H1 (cell line): ENCODE data around the gene PITPNC1. TPM values are rescaled to one million over a fixed set of nuclear protein-coding genes. Genes with fewer than 3 reads are reported as not detected.

Experiments used
- CTCF ChIA-PET: fragments of 300-600 bp; sonication (Branson Sonifier 250); formaldehyde crosslinking; loops from one replicate; lab custom pipeline; 2021; ENCODE audit not compliant: partially characterized antibody; lab: Charles Lee
- POLR2A ChIA-PET: fragments of 300-600 bp; sonication (Branson Sonifier 250); formaldehyde crosslinking; loops from one replicate; lab custom pipeline; 2021; ENCODE audit warnings: inconsistent platforms; ENCODE audit not compliant: partially characterized antibody; lab: Charles Lee
- DNase-seq, 2 experiments: peaks; one replicate each; pipeline versions ENCODE4 v3.0.0 to v3.0.0-alpha.2; 2010 to 2022; ENCODE audit warnings: low spot score in 2 of 2, low read depth in 1 of 2, mixed read lengths in 1 of 2
- FAIRE-seq: peaks from 2 replicates; lab custom pipeline; 2011; peaks lifted over from hg19 to GRCh38; lab: Jason Lieb, UNC
- H2AFZ ChIP-seq: 2 replicates; pipeline ENCODE4 v1.8.1; 2012; ENCODE audit warnings: low read length, inconsistent platforms
- H2AK5ac ChIP-seq: 2 replicates; pipeline ENCODE4 v1.6.1; 2013; ENCODE audit warnings: low read depth, low read length
- H2BK120ac ChIP-seq: replicated peaks from 2 replicates; pipeline ENCODE3; 2013; ENCODE audit warnings: low read depth, low read length, inconsistent platforms
- H2BK12ac ChIP-seq: 2 replicates; pipeline ENCODE4 v1.6.1; 2013; ENCODE audit warnings: low read depth, low read length
- H2BK15ac ChIP-seq: 2 replicates; pipeline ENCODE4 v1.6.1; 2013; ENCODE audit warnings: low read length
- H2BK20ac ChIP-seq: 2 replicates; pipeline ENCODE4 v1.6.1; 2013; ENCODE audit warnings: low read length
- H2BK5ac ChIP-seq: 2 replicates; pipeline ENCODE4 v1.6.1; 2013; ENCODE audit warnings: low read depth, low read length
- H3K14ac ChIP-seq: 2 replicates; pipeline ENCODE4 v1.6.1; 2013; ENCODE audit warnings: inconsistent platforms; ENCODE audit not compliant: insufficient read length
- H3K18ac ChIP-seq: 2 replicates; pipeline ENCODE4 v1.6.1; 2013; ENCODE audit warnings: low read length; ENCODE audit errors: extremely low read depth
- H3K23ac ChIP-seq: 2 replicates; pipeline ENCODE4 v1.6.1; 2013; ENCODE audit warnings: inconsistent platforms; ENCODE audit not compliant: insufficient read length
- H3K23me2 ChIP-seq: 2 replicates; pipeline ENCODE4 v1.6.1; 2013; ENCODE audit warnings: low read depth, low read length
- H3K27ac ChIP-seq: 2 replicates; pipeline ENCODE4 v1.6.1; 2011; ENCODE audit warnings: low read depth, low read length, inconsistent platforms
- H3K27me3 ChIP-seq, 4 experiments: replicated peaks in 1 of 4; 1 replicate in 1 of 4; 2 replicates in 3 of 4; pipeline versions ENCODE4 v1.6.1 to v1.8.1; 2011 to 2013; ENCODE audit warnings: low read length in 3 of 4, mild to moderate bottlenecking in 3 of 4, inconsistent platforms in 2 of 4, mixed read lengths in 2 of 4, moderate library complexity in 1 of 4; ENCODE audit not compliant: control insufficient read depth in 3 of 4, insufficient read depth in 3 of 4; ENCODE audit errors: extremely low read depth in 1 of 4
- H3K36me3 ChIP-seq, 4 experiments: 2 replicates each; pipeline versions ENCODE4 v1.6.1 to v1.8.1; 2011 to 2013; ENCODE audit warnings: mild to moderate bottlenecking in 4 of 4, low read length in 3 of 4, moderate library complexity in 2 of 4, control low read depth in 1 of 4, inconsistent platforms in 1 of 4; ENCODE audit not compliant: insufficient read depth in 4 of 4, control insufficient read depth in 2 of 4
- H3K4ac ChIP-seq: replicated peaks from 2 replicates; pipeline ENCODE3; 2013; ENCODE audit warnings: low read length, low read depth, mixed read lengths, inconsistent platforms; ENCODE audit not compliant: insufficient read length
- H3K4me1 ChIP-seq, 4 experiments: replicated peaks in 1 of 4; 1 replicate in 1 of 4; 2 replicates in 3 of 4; pipeline versions ENCODE4 v1.6.1 to v1.8.1; 2011 to 2013; ENCODE audit warnings: low read length in 3 of 4, inconsistent platforms in 2 of 4, mixed read lengths in 1 of 4; ENCODE audit not compliant: insufficient read depth in 4 of 4, control insufficient read depth in 3 of 4
- H3K4me2 ChIP-seq, 2 experiments: 2 replicates each; pipeline versions ENCODE4 v1.6.1 to v1.8.1; 2011 to 2013; ENCODE audit warnings: low read depth in 2 of 2, low read length in 2 of 2, control low read depth in 1 of 2, inconsistent platforms in 1 of 2, mild to moderate bottlenecking in 1 of 2; ENCODE audit not compliant: insufficient read depth in 1 of 2
- H3K4me3 ChIP-seq, 4 experiments: fragments of 200-600, 300-600 bp in 1 of 4; sonication (generic), shearing (Covaris generic), sonication (Bioruptor Twin) in 1 of 4; 2 replicates each; pipeline versions ENCODE4 v1.5.1 to v1.8.1; 2011 to 2016; ENCODE audit warnings: low read length in 4 of 4, low read depth in 3 of 4, control low read depth in 2 of 4, inconsistent platforms in 2 of 4, mild to moderate bottlenecking in 2 of 4, mixed read lengths in 1 of 4, moderate library complexity in 1 of 4; ENCODE audit not compliant: insufficient read depth in 2 of 4; ENCODE audit errors: extremely low read depth in 1 of 4
- H3K56ac ChIP-seq: replicated peaks from 2 replicates; pipeline ENCODE3; 2013; ENCODE audit warnings: low read depth, mild to moderate bottlenecking, mixed read lengths, low read length, inconsistent platforms; ENCODE audit not compliant: insufficient read length
- H3K79me1 ChIP-seq: 2 replicates; pipeline ENCODE4 v1.6.1; 2013; ENCODE audit warnings: low read depth, low read length, control low read depth
- H3K79me2 ChIP-seq, 2 experiments: 2 replicates each; pipeline versions ENCODE4 v1.6.1 to v1.8.1; 2012 to 2013; ENCODE audit warnings: low read length in 2 of 2, mild to moderate bottlenecking in 2 of 2, inconsistent platforms in 1 of 2; ENCODE audit not compliant: insufficient read depth in 2 of 2, control insufficient read depth in 1 of 2
- H3K9ac ChIP-seq, 4 experiments: replicated peaks in 1 of 4; 1 replicate in 1 of 4; 2 replicates in 3 of 4; pipeline versions ENCODE4 v1.6.1 to v1.8.1; 2011 to 2013; ENCODE audit warnings: low read depth in 3 of 4, low read length in 3 of 4, control low read depth in 2 of 4, mild to moderate bottlenecking in 2 of 4, moderate library complexity in 2 of 4, inconsistent platforms in 1 of 4; ENCODE audit errors: extremely low read depth in 1 of 4
- H3K9me3 ChIP-seq, 2 experiments: 2 replicates each; pipeline versions ENCODE4 v1.6.1 to v1.8.1; 2012 to 2013; ENCODE audit warnings: mild to moderate bottlenecking in 2 of 2, moderate library complexity in 2 of 2, control low read depth in 1 of 2, inconsistent platforms in 1 of 2, low read depth in 1 of 2, low read length in 1 of 2, mixed read lengths in 1 of 2; ENCODE audit not compliant: insufficient read depth in 2 of 2
- H4K20me1 ChIP-seq, 2 experiments: replicated peaks in 1 of 2; 2 replicates each; pipeline versions ENCODE3 to v1.8.1; 2011 to 2013; ENCODE audit warnings: inconsistent platforms in 2 of 2, low read length in 2 of 2, mild to moderate bottlenecking in 1 of 2; ENCODE audit not compliant: insufficient read depth in 2 of 2, control insufficient read depth in 1 of 2
- H4K5ac ChIP-seq: 2 replicates; pipeline ENCODE4 v1.6.1; 2013; ENCODE audit warnings: low read length, low read depth, mixed read lengths, inconsistent platforms; ENCODE audit not compliant: insufficient read length
- H4K8ac ChIP-seq: 2 replicates; pipeline ENCODE4 v1.8.0; 2013; ENCODE audit warnings: mild to moderate bottlenecking, moderate library complexity, low read length, inconsistent platforms; ENCODE audit not compliant: insufficient read depth; ENCODE audit errors: extremely low read depth
- H4K91ac ChIP-seq: replicated peaks from 2 replicates; pipeline ENCODE3; 2013; ENCODE audit warnings: low read length, mixed read lengths, inconsistent platforms; ENCODE audit not compliant: insufficient read length
- ATF3 ChIP-seq: IDR thresholded peaks from 2 replicates; pipeline ENCODE4 v1.6.1; 2011; ENCODE audit warnings: low read depth, mild to moderate bottlenecking, low read length; ENCODE audit not compliant: insufficient read depth
- CREB1 ChIP-seq: IDR thresholded peaks from 2 replicates; pipeline ENCODE4 v1.6.1; 2012; ENCODE audit warnings: inconsistent platforms
- CTBP2 ChIP-seq: IDR thresholded peaks from 2 replicates; pipeline ENCODE4 v1.7.0; 2011; ENCODE audit warnings: borderline replicate concordance, mild to moderate bottlenecking, moderate library complexity, mixed read lengths, low read length; ENCODE audit not compliant: insufficient read depth, insufficient read length
- CTCF ChIP-seq, 3 experiments: IDR thresholded peaks; 1 replicate in 2 of 3; 2 replicates in 1 of 3; pipeline versions ENCODE4 v1.5.1 to v1.6.1; 2011; ENCODE audit warnings: low read length in 3 of 3, mild to moderate bottlenecking in 3 of 3, inconsistent platforms in 2 of 3, low read depth in 1 of 3, moderate library complexity in 1 of 3; ENCODE audit not compliant: insufficient read depth in 1 of 3; ENCODE audit errors: control extremely low read depth in 1 of 3
- JUN ChIP-seq: IDR thresholded peaks from 2 replicates; pipeline ENCODE4 v1.6.1; 2011; ENCODE audit warnings: low read depth, mild to moderate bottlenecking, improper control_type of control experiment, low read length
- JUND ChIP-seq: IDR thresholded peaks from 2 replicates; pipeline ENCODE4 v1.6.1; 2011; ENCODE audit warnings: mild to moderate bottlenecking, improper control_type of control experiment, low read length
- KDM4A ChIP-seq: IDR thresholded peaks from one replicate; pipeline ENCODE4 v1.7.1; 2012; ENCODE audit warnings: low read depth, mild to moderate bottlenecking, moderate library complexity, low read length, inconsistent platforms; ENCODE audit not compliant: severe bottlenecking
- RAD21 ChIP-seq, 2 experiments: IDR thresholded peaks in 1 of 2; conservative IDR thresholded peaks in 1 of 2; 2 replicates each; pipeline ENCODE4 v1.6.1; 2011; ENCODE audit warnings: low read depth in 2 of 2, low read length in 2 of 2, improper control_type of control experiment in 1 of 2, inconsistent platforms in 1 of 2, mild to moderate bottlenecking in 1 of 2, moderate library complexity in 1 of 2
- RFX5 ChIP-seq: IDR thresholded peaks from 2 replicates; pipeline ENCODE4 v1.6.1; 2011; ENCODE audit warnings: low read depth, low read length, improper control_type of control experiment, borderline replicate concordance
- SUZ12 ChIP-seq: fragments of 200-600 bp; sonication (generic); IDR thresholded peaks from 2 replicates; pipeline ENCODE4 v1.6.1; 2012; ENCODE audit warnings: mild to moderate bottlenecking, inconsistent platforms, low read length, moderate library complexity, mixed read lengths
- WGBS, 2 experiments: shearing (Covaris generic) in 1 of 2; methylation state at CpG; one replicate each; pipeline versions ENCODE4 v1.1.6 to v1.1.7; 2013 to 2015; ENCODE audit warnings: low lambda C conversion rate in 2 of 2, mixed read lengths in 2 of 2, inconsistent platforms in 1 of 2, low coverage in 1 of 2, missing lambda C conversion rate in 1 of 2; ENCODE audit not compliant: insufficient replicate concordance in 2 of 2, insufficient coverage in 1 of 2, insufficient read length in 1 of 2; ENCODE audit errors: extremely low coverage in 1 of 2, missing lambda C conversion rate in 1 of 2; 5-methylcytosine and 5-hydroxymethylcytosine counted together
- polyA plus RNA-seq, 7 experiments: library from polyadenylated mRNA; depleted of rRNA in 3 of 7; stranded (reverse) in 5 of 7; unstranded in 2 of 7; fragments of >200 nt in 5 of 7; fragments of 200-250 nt in 2 of 7; gene quantifications; 1 replicate in 5 of 7; 2 replicates in 1 of 7; 4 replicates in 1 of 7; pipeline versions ENCODE4 v1.2.1 to v1.2.3, GENCODE V29; 2011 to 2013; ENCODE audit warnings: missing spikeins in 2 of 7, mixed read lengths in 2 of 7
- total RNA-seq: library from RNA; stranded (reverse); fragmentation: NEBNext Ultra II Directional; extraction: Animal tissue kit (Norgen Biotek cat#: 25700); gene quantifications from 2 replicates; pipeline ENCODE4 v1.2.1, GENCODE V29; 2021

The PITPNC1 gene
- total and polyA plus RNA-seq, 2 of the 8 experiments (the other 6 are each of a cell fraction or from before 2014, with no cell fraction given), result 17.6 to 54.7 TPM

- Histone ChIP-seq H2BK15ac (no peak overlapping the region), H3K9ac (no peak overlapping the region), H3K18ac (no peak overlapping the region), H3K4me2 (no peak overlapping the region), H2BK20ac (no peak overlapping the region), H3K4ac (no peak overlapping the region), H3K79me1 (no peaks in the 10 kb centered on the region), H3K23me2 (no peaks in the 10 kb centered on the region), H3K14ac (no peak overlapping the region), H3K9me3 (peaks cover 0 to 3% of the 10 kb centered on the region in 2 experiments; a peak in 1 of 4 replicates), H2BK120ac (no peak overlapping the region), H4K5ac (no peak overlapping the region), H4K8ac (no peak overlapping the region), H3K27me3 (no peaks in the 10 kb centered on the region), H3K23ac (no peak overlapping the region), H3K36me3 (no peaks in the 10 kb centered on the region), H4K91ac (no peak overlapping the region), H2BK12ac (no peak overlapping the region), H2AFZ (no peak overlapping the region), H2AK5ac (no peak overlapping the region), H4K20me1 (peaks cover 0 to under 1% of the 10 kb centered on the region in 2 experiments), H3K4me1 (peaks cover 0 to 3% (median 1%) of the 10 kb centered on the region in 4 experiments; a peak in 4 of 7 replicates), H3K56ac (no peak overlapping the region), H3K79me2 (peaks cover 0 to 49% of the 10 kb centered on the region in 2 experiments; a peak in 2 of 4 replicates), H2BK5ac (no peak overlapping the region), H3K4me3 (no peak overlapping the region), H3K27ac (no peak overlapping the region)
- CTCF ChIA-PET, result interaction anchor here (0.7 to 3.1 kb wide), 20 partner anchors 8 to 177 kb away, joined by 3 to 21 read pairs (median 4); no protein-coding TSS in a partner anchor
- no peak for DNase-seq
- 92% methylated on average over 3 of the region's 3 CpGs; no CpG with 5 or more reads in 1 of the 2 experiments for WGBS, 2 experiments
- no peak for FAIRE-seq
- POLR2A ChIA-PET, result no interaction called here
- no peak for TF ChIP-seq JUN
- no peak for TF ChIP-seq RFX5
- TF ChIP-seq ATF3, result no peak
- no peak for TF ChIP-seq CTCF (IDR thresholded peaks at IDR 0.05; ENCODE audit: control extremely low read depth in 1 of 3, insufficient read depth in 1 of 3, low read depth in 1 of 3, low read length in 3 of 3)
- no peak for TF ChIP-seq CREB1
- TF ChIP-seq CTBP2, result no peak
- no peak for TF ChIP-seq JUND
- no peak for TF ChIP-seq KDM4A
- TF ChIP-seq RAD21 (IDR thresholded peaks at IDR 0.05 in 1 of 2, conservative IDR thresholded peaks at IDR 0.05 in 1 of 2; ENCODE audit: low read depth in 2 of 2, low read length in 2 of 2), result no peak
- TF ChIP-seq SUZ12, result no peak
Observed at GRCh38 chr17:67511012-67511411, 133.9 kb downstream of the PITPNC1 start.
